ENCODE results near the gene DEGS1.

The DEGS1 gene

GRCh38 chr1:224217655-224218623 is 34.9 kb downstream of the DEGS1 start:
- DNase-seq, result no peak

- DNase-seq, result no peak
These were observed 36.1 kb downstream of the DEGS1 start for GRCh38 chr1:224219011-224219611.

GRCh38 chr1:224219612-224220059 is 36.6 kb downstream of the DEGS1 start:
- DNase-seq, result no peak

- no peak for DNase-seq
These were observed 41.0 kb downstream of the DEGS1 start for GRCh38 chr1:224223819-224224714.

- no peak for DNase-seq
These were observed 43.9 kb downstream of the DEGS1 start for GRCh38 chr1:224226849-224227502.

GRCh38 chr1:224234017-224234416 is 51.0 kb downstream of the DEGS1 start:
- DNase-seq, result no peak

- no peak for DNase-seq
These were observed 52.9 kb downstream of the DEGS1 start for GRCh38 chr1:224235813-224236493.

- no peak for DNase-seq
These were observed 54.3 kb downstream of the DEGS1 start for GRCh38 chr1:224237119-224237881.

- DNase-seq, result no peak
These were observed 55.2 kb downstream of the DEGS1 start for GRCh38 chr1:224238212-224238611.

GRCh38 chr1:224238756-224239155 is 55.7 kb downstream of the DEGS1 start:
- DNase-seq, result no peak
